Measurements from ENCODE around the gene TAF1B.
"Not testable (repeated sequence)": the region's sequence is repeated elsewhere in the genome, so short reads cannot be mapped to it uniquely, and the experiment has no call there.

Gene TAF1B

GRCh38 chr2:9832586-9832985 lies 10.7 kb upstream of the TAF1B start:
- DNase-seq, result no peak

DNA sequence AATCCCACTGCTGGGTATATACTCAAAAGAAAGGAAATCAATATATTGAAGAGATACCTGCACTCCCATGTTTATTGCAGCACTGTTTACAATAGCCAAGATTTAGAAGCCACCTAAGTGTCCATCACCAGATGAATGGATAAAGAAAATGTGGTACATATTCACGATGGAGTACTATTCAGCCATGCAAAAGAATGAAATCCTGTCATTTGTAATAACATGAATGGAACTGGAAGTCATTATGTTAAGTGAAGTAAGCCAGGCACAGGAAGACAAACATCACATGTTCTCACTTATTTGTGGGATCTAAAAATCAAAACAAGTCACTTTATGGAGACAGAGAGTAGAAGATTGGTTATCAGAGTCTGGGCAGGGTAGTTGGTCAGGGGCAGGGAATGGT lies 8.2 kb upstream of the TAF1B start:
- not testable (repeated sequence) for DNase-seq

- DNase-seq, result peak; percentile 35
Observed at GRCh38 chr2:9836074-9836473, 7.2 kb upstream of the TAF1B start.

GRCh38 chr2:9836517-9836916 lies 6.8 kb upstream of the TAF1B start:
- DNase-seq, result no peak

GRCh38 chr2:9837451-9837850 lies 5.8 kb upstream of the TAF1B start:
- no peak for DNase-seq

DNA sequence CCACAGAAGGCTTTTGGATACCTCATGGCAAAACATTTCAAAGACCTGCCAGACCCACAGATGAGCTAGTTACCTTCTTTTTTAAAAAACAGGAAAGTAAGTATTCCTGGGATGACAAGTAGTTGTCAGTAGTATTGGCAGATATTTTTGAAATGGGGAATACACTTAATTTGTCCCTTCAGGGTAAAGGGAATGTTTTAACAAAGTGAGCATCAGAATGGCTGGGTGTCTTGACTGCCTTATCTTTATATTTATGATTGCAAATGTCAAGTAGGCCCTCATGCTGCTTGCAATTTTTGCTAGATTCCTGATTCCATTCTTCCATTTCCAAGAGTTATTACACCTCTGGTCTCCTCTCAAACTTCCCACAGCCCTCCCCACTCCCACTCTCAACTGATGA lies 4.9 kb upstream of the TAF1B start:
- DNase-seq, result no peak

DNA sequence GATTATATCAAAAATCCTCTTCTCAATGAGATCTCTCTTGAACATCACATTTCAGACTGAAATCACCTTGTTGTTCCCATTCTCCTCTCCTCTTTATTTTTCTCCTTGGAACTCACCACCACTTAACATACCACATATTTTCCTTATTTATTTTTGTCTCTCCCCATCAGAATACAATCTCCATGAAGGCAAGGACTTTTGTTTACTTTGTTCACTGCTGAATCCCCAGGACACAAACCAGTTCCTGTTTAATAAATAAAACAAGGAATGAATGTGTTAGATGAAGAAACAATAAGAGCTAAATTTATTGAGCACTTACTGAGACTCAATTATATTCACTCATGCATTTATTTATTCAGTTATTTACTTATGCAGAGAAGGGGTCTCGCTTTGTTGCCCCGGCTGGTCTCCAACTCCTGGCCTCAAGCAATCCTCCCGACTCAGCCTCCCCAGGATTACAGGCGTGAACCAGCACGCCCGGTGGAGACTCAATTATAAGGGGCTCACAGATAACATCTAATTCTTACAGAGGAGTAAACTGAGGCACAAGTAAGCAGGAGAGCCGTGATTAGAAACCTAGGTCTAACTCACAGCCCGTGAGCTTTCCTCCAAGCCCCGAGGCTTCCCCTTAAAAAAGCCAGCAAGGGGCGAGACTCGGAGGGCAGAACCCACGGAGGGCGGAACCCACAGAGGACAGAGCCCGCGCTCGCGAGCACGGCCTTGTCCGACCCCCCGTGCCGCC lies 616 bp upstream of the TAF1B start:
- DNase-seq, result no peak

DNA sequence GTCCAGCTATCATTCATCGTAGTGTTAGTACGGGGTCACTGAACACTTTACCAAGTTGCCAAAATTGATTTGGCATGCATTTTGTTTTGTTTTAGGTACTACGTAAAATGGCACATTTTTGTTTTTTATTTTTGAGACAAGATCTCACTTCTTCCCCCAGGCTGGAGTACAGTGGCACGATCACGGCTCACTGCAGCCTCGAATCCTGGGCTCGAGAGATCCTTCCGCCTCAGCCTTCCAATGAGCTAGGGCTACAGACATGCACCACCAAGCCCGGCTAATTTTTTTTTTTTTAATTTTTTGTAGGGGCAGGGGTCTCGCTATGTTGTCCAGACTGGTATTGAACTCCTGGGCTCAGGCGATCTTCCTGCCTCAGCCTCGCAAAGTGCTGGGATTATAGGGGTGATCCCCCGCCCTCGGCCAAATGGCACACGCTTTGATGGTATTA lies 786 bp downstream of the TAF1B start:
- DNase-seq, result peak; percentile 92

- no peak for DNase-seq
Observed at GRCh38 chr2:9844576-9844975, 1.3 kb downstream of the TAF1B start.

DNA sequence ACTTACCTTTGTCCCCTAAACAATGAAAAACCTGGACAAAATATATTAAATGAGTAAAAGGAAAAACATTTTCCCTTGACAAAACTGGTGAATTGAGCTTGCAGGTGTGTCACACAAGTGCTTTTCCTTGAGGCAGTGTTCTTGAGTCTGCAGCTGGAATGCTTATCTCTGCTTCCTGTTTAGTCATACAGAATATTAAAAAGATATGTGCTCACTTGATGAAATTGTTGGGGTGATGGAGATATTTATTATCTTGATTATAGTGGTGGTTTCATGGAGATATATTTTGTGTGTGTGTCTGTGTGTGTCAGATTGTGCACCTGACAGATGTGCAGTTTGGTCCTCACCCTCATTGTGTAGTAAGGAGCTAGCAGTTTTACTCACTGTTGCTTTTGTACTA lies 3.3 kb downstream of the TAF1B start:
- DNase-seq, result no peak

DNA sequence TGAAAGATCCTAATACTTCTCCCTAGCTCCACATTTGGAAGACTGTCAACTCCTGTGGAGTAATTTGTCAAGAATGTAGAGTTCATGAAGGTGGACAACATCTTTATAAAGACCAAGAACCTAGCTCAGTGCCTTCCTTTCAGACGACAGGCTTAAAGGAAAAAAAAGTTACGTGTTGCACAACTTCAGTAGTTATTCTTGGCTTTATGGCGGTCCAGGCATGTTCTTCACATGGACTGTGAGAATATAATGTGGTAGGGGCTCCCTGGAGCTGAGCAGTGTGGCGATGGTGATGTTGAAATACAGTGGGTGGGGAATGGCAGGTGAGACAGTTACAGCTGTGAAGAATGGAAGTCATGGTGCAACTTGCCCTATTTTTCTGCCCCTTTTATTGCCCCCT lies 3.9 kb downstream of the TAF1B start:
- no peak for DNase-seq

- no peak for DNase-seq
Observed at GRCh38 chr2:9852881-9853280, 9.6 kb downstream of the TAF1B start.

- DNase-seq, result no peak
Observed at GRCh38 chr2:9857814-9858729, 14.8 kb downstream of the TAF1B start.

DNA sequence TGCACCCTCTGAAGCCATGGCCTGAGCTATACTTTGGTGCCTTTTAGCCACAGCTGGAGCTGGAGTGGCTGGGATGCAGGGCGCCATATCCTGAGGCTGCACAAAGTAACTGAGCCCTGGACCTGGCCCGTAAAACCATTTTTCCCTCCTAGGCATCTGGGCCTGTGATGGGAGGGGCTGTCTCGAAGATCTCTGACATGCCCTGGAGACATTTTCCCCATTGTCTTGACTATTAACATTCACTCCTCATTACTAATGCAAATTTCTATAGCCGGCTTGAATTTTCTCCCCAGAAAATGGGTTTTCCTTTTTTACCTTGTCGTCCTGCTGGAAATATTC lies 15.4 kb downstream of the TAF1B start:
- DNase-seq, result no peak

DNA sequence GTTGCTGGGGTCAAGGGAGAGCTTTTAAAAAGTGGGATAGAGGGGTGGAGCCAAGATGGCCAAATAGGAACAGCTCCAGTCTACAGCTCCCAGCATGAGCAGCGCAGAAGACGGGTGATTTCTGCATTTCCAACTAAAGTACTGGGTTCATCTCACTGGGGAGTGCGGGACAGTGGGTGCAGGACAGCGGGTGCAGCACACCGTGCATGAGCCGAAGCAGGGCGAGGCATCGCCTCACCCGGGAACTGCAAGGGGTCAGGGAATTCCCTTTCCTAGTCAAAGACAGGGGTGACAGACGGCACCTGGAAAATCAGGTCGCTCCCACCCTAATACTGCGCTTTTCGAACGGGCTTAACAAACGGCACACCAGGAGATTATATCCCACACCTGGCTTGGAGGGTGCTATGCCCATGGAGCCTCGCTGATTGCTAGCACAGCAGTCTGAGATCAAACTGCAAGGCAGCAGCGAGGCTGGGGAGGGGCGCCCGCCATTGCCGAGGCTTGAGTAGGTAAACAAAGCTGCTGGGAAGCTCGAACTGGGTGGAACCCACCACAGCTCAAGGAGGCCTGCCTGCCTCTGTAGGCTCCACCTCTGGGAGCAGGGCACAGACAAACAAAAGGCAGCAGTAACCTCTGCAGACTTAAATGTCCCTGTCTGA lies 17.8 kb downstream of the TAF1B start:
- DNase-seq, result not testable (repeated sequence)

DNA sequence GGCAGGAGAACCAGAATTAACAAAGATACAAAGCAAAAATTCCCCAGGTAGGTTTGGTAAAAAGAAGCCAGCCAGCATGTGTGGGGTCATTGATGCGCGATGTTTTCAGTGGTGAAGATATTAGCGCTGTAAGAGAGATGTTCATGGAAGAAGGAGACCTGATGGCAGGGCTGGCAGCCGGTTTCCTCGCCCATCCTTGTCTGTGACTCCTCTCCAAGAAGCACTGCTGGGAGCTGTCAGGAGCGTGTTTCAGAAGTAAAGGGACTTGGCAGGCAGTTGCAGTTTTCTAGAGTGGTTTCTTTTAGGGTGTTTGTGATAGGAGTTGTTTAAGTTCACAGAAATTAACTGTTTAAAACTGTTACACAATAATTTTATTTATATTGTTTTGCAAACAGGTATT lies 24.6 kb downstream of the TAF1B start:
- no peak for DNase-seq

GRCh38 chr2:9873337-9873736 lies 30.1 kb downstream of the TAF1B start:
- no peak for DNase-seq

- DNase-seq, result no peak
Observed at GRCh38 chr2:9877026-9877425, 33.8 kb downstream of the TAF1B start.

GRCh38 chr2:9877726-9878125 lies 34.5 kb downstream of the TAF1B start:
- no peak for DNase-seq

DNA sequence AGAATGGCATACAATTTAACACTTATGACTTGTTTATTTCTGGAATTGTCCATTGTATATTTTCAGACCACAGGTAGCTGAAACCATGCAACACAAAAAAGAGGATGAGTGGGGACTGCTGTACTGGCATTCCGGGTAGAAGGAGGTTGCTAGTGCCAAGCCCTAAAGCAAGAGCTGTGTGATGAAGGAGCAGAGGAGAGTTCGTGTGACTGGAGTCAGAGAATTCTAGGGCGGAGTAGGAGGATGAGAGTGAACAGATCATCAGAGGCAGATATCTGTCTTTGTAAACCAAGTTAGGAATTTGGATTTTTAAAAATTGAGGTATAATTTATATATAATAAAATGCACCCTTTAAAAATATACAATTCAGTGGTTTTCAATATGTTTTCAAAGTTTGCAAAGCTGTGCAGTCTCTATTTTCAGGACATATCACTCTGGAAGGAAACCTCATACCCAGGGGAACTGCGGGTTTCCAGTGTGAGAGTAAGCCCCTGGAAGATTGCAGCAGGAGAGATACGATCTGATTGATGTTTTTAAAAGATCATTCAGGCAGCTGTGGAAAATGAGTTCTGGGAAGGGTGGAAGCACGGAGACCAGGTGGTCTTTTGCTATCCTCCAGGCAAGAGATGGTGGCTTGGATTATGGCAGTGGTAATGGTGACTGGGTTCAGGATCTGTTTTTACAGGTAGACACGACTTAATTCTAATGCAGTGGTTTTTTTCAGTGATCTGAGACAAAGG lies 36.4 kb downstream of the TAF1B start:
- no peak for DNase-seq

DNA sequence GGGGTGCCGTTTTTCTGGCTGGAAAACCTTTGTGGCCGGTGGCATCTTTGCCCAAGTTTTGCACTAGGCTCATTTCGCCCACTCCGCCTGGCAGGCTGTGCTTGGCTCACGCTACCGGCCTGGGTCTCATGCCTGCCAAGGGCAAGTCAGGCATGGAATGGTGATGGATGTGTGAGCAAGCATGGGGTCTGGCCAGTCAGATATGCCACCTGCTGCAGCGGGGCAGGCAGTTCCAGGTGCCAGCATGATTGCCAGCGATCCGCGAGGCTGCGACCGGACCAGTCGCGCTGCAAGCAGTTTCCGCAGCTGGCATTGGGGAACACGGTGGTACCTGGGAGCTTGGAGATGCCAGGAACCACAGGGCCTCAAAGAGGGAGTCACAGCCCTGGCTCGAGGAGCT lies 40.6 kb downstream of the TAF1B start:
- DNase-seq, result no peak

DNA sequence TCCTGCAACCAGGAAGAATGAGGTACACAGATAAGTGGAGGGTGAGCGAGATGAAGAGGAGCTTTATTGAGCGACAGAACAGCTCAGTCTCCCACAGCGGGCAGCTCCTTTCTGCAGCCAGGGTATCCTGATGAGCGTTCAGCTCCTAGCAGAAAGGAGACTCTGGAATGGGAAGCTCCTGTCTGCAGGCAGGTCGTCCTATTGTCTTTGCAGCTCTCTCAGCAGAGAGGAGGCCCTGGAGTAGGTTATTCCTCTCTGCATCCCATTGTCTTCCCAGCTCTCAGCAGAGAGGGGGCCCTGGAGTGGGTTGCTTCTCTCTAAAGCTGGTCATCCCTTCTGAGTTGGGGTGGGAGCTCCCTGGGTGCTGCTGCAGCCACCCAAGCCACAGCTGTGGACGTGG lies 41.2 kb downstream of the TAF1B start:
- no peak for DNase-seq

- no peak for DNase-seq
Observed at GRCh38 chr2:9885036-9885684, 41.9 kb downstream of the TAF1B start.
